Measurements from ENCODE around the gene HS3ST2.
"Not testable (repeated sequence)": the region's sequence is repeated elsewhere in the genome, so short reads cannot be mapped to it uniquely, and the experiment has no call there.

The HS3ST2 gene

DNA sequence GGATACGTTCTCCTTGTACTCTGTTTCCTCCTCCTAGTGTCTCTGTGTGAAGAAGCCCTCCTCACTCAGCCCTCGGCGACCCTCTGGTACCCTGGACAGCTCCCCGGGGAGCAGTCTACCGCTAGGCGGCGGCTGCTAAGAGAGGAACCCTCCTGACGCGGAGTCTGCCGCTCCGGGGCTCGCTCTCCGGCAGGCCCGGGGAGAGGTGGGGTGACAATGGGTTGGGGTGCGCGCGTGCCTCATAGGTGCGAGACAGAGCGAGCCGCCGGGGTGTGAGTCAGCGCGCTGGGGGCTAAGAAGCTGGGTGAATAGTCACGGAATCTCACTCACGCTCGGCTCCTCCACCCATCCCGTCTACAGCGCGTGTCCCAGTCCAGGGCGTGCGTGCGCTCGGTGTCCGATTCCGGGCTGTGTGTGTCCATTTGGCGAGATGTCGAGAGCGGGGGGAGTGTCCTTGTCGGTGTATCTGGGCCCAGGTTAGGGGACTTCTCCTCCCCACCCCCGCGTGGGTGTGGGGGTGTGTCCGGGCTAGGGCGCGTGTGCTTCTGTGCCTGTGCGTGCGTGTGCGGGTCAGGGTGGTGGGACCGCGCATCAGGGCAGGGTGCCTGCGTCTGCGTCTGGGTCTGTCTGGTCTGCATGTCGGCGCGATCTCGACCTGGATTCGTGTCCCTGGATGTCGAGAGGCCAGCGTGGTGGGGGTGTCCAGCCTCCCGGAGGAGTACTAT is 577 bp upstream of the HS3ST2 start:
- peak; percentile 6 to 17 for DNase-seq (ENCODE audit: low read depth in 2 of 2)

DNA sequence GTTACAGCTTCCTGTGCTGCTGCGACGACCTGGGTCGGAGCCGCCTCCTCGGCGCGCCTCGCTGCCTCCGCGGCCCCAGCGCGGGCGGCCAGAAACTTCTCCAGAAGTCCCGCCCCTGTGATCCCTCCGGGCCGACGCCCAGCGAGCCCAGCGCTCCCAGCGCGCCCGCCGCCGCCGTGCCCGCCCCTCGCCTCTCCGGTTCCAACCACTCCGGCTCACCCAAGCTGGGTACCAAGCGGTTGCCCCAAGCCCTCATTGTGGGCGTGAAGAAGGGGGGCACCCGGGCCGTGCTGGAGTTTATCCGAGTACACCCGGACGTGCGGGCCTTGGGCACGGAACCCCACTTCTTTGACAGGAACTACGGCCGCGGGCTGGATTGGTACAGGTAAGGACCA is 746 bp downstream of the HS3ST2 start:
- no peak for DNase-seq (ENCODE audit: low read depth in 2 of 2)

DNA sequence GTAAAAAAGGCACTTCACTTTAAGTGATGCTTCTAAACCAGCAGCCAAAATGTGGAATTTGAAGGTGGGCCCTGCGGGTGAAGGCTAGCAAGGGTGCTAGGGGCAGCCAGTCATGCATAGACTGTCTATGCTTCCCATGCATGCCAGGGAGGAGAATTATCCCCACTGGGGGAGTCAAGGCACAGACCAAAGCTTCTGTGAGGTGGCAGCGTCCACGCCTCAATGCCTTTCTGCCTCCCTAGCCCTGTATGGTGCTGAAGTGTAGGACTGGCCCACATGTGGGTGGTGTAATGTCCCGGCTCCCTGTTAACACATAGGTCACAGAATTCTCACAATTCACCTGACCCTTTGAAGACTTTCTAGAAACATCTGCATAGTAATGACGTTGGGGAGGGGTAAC is 1.9 kb downstream of the HS3ST2 start:
- no peak for DNase-seq (ENCODE audit: low read depth in 2 of 2)

DNA sequence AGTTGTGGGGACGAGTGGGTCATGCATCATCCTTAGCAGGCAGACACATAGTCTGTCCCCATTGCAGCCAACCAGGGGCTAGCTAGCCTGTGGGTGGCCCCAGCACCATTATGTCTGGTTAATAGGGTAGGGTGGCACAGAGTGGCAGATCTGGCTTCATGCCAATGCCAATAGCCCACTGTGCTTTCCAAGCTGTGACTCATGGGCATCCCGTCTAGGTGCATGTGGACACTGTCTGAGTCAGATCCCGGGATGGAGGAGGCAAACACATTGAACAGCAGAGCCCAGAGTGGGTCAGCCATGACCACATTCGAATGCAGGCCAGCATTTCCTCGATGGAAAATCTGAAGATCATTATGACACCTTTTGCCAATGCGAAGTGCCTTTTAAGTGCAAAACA is 2.5 kb downstream of the HS3ST2 start:
- DNase-seq (ENCODE audit: low read depth in 2 of 2), result no peak

DNA sequence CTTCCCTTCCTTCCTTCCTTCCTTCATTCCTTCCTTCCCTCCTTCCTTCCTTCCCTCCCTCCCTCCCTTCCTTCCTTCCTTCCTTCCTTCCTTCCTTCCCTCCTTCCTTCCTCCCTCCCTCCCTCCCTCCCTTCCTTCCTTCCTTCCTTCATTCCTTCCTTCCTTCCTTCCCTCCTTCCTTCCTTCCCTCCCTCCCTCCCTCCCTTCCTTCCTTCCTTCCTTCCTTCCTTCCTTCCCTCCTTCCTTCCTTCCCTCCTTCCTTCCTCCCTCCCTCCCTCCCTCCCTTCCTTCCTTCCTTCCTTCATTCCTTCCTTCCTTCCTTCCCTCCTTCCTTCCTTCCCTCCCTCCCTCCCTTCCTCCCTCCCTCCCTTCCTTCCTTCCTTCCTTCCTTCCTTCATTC is 4.8 kb downstream of the HS3ST2 start:
- DNase-seq (ENCODE audit: low read depth in 2 of 2), result not testable (repeated sequence)

DNA sequence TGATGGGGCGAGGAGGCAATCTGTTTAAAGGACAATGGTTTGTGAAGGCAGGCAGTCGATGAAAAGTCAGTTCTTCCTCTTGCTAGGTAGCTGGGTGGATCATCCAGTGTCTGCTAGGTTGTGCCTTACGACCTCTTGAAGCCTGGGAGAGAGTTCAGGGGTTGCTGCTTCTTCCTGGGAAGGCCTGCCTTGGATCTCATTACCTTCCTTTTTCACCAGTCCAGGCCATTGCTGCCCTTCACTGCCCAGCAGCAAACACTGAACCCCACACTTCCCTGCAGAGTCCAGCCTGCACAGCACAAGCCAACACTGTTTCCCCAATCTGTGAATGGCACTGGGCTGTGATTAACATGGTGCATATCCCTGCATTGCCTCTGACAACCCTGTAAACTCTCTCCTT is 24.7 kb downstream of the HS3ST2 start:
- no peak for DNase-seq (ENCODE audit: low read depth in 2 of 2)

DNA sequence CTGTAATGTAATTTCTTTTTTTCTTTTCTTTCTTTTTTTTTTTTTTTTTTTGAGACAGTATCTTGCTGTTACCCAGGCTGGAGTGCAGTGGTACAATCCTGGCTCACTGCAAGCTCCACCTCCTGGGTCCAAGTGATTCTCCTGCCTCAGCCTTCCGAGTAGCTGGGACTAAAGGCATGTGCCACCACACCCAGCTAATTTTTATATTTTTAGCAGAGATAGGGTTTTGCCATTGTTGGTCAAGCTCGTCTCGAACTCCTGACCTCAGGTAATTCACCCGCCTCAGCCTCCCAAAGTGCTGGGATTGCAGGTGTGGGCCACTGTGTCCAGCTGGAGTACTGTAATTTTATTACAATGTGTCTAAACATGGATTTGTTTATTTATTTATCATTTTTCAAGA is 28.1 kb downstream of the HS3ST2 start:
- not testable (repeated sequence) for DNase-seq (ENCODE audit: low read depth in 2 of 2)

DNA sequence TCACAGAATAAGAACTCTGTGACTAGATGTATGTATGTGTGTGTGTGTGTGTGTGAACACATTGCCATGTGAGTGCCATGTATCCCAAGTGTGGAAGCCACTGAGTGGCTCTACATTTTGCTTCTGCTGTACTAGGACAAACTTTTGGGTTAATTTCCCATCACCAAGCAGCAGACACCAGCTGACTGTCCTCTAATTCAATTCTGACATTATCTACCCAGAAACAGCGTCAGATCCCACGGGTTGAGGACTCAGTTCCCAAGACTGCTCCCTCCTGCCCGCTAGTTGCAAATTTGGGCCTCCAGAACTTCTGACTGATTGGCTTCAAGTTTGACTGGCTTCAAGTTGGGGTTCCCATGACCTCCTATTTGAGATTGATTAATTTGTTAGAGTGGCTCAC is 29.2 kb downstream of the HS3ST2 start:
- DNase-seq (ENCODE audit: low read depth in 2 of 2), result no peak

DNA sequence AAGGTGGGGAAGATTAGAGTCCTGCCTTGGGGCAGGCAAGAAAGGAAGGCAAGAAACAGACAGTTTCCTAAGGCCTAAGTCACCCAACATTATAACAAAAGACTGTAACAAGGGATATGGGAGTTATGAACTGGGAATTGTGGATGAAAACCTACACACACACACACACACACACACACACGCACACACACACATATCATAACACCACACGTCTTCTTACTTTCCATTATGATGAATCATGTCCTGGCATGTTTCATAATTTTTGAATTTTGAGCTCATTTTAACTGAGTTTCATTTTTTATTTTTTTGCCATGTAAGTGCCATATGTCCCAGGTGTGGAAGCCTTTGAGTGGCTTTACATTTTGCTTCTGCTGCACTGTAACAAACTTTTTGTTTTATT is 29.9 kb downstream of the HS3ST2 start:
- no peak for DNase-seq (ENCODE audit: low read depth in 2 of 2)

DNA sequence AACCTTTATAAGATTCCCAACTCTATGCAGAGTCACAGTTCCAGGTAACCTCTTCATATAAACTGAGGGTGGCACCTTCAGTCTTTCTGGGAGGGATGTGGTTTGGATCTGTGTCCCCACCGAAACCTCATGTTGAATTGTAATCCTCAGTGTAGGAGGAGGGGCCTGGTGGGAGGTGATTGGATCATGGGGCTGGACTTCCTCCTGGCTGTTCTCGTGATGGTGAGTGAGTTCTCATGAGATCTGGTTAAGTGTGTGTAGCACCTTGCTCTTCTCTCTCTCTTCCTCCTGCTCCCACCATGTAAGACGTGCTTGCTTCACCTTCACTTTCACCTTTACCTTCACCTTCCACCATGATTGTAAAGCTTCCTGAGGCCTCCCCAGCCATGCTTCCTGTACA is 30.5 kb downstream of the HS3ST2 start:
- DNase-seq (ENCODE audit: low read depth in 2 of 2), result no peak

DNA sequence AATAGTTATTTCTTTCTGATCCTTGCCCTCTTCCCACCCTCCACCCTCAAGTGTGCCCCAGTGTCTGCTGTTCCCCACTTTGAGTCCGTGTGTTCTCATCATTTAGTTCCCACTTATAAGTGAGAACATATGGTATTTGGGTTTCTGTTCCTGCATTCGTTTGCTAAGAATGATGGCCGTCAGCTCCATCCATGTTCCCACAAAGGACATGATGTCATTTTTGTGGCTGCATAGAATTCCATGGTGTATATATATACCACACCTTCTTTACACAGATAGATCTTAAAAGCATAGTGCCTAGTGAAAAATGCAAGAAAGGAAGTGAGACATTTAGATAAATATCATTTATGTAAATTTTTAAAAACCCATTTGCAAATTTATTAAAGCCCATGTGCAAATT is 33.1 kb downstream of the HS3ST2 start:
- DNase-seq (ENCODE audit: low read depth in 2 of 2), result no peak

DNA sequence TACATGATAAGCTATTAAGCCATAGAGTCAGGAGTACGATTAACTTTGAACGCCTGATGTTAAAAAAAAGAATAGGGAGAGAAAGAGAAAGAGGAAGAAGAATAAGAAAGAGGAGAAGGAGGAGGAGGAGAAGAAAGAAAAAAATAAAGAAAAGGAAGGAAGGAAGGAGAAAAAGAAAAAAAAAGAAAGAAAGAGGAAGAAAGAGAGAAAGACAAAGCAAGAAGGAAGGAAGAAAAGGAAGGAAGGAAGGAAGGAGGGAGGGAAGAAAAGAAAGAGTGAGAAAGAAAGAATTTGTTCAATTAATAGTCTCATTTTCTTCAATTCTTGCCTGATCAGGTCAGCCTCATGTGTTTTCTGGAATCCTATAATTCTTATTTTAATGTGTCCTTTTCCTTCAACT is 33.7 kb downstream of the HS3ST2 start:
- no peak for DNase-seq (ENCODE audit: low read depth in 2 of 2)

DNA sequence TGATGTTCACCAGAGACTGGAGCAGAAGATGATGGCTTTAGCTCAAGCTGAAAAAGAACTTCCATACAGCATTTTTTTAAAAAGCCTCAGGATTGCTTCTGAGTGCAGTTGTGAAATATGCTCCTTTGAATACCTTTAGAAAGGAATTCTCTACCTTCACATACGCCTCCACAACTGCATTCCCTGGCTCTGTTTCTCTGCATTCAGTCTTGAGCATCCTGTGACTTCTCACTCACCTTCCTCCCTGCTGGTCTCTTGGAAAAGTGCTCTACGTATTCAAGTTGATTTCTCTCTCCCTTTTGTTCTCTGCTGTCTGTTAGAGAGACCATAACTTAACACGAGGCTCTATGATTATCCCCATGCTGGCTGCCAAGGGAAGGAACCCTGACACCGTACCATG is 34.5 kb downstream of the HS3ST2 start:
- DNase-seq (ENCODE audit: low read depth in 2 of 2), result no peak

DNA sequence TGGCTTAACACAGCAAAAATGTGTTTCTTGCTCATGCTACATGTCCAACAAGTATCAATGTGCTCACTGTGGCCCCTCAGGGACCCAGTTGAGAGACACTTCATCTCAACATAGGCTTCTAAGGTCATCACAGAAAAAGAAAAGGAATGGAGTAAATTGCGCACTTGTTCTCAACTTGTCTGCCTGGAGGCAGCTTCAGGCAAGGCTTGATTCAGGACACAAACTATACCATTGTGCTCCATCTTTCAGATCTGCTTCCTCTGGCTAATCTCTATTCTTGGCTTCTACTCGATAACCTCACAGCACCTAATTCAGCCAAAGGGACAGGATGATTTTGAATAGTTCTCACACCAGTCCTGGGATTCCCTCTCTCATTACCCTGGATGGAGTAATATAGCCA is 35.6 kb downstream of the HS3ST2 start:
- no peak for DNase-seq (ENCODE audit: low read depth in 2 of 2)

DNA sequence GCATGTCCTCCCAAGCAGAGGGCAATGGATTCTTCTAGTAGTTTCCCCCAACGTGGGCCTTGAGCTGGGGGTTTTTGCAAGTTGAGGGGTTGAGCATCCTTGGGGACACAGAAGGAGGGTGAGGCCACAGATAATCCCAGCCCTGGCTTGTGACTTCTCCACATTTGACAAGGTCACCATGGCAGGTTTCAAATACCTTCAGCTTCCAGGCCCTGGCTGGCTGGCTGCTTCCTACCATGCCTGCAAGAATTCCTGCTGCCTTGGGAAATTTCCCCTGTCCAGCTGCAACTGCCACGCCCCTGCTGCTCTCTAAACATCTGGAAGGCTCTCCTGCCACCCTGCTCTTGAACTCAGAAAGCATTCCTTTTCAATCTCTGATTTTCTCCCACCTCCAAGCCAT is 41.3 kb downstream of the HS3ST2 start:
- no peak for DNase-seq (ENCODE audit: low read depth in 2 of 2)

DNA sequence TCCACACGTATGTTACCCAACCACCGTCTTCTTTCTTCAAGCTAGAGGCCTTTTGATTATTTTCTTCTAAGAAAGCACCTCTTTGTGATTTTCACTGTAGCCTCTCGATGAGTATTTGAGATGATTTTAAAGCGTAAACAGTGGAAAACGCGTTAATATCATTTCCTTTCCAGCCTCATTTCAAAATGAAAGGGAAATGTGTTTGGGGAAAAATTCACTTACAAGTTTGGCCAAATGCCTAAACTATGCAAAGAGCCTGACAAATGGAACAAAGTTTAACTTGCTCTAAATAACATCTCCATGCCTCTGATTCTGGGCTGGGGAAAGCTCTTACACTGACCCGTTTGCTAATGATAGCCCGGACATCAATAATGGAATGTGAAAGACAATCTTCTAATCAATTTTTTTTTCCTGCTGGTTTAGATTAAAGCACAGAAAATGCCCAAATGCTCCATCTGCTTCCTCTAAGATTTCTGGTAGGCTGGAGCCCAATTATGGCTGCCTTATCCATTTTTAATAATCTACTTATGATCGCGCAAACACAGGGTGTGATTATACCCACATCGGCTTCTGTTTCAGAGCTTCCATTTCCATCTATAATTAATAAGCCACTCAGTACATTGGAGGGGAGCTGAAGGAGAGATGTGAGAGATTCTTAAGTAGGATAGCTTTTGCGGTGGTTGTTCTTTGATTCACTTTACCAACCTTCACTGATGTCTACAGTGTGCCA is 43.5 kb downstream of the HS3ST2 start:
- no peak for DNase-seq (ENCODE audit: low read depth in 2 of 2)

DNA sequence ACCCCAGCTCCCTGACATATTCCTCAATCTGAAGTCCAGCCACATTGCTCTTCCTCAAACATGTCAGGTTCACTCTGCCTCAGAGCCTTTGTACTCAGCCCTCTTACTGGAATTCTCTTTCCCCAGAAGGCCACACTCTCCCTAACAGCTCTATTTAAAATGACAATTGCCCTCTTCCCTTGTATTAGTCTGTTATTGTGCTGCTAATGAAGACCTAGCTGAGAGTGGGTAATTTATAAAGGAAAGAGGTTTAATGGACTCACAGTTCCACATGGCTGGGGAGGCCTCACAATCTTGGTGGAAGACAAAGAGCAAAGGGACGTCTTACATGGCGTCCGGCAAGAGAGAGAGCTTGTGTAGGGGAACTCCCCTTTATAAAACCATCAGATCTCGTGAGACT is 46.0 kb downstream of the HS3ST2 start:
- no peak for DNase-seq (ENCODE audit: low read depth in 2 of 2)

DNA sequence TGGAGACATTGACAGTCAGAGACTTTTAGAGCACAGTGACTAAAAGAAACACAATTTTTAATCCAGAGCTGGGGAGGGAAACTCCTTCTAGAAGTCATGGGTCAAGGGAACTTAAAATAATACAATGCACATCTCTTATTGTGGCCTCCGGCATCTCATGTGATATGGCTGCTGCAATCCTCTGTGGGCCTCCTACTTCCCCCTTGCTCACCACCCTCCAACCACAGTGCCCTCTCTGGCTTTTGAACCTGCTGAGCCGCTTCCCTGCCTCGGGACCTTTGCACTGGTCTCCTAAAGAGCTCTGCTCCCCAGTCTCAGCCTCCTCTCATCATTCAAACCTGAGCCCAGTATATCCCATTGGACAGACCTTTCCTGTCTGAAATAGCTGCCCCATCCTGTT is 47.6 kb downstream of the HS3ST2 start:
- no peak for DNase-seq (ENCODE audit: low read depth in 2 of 2)

DNA sequence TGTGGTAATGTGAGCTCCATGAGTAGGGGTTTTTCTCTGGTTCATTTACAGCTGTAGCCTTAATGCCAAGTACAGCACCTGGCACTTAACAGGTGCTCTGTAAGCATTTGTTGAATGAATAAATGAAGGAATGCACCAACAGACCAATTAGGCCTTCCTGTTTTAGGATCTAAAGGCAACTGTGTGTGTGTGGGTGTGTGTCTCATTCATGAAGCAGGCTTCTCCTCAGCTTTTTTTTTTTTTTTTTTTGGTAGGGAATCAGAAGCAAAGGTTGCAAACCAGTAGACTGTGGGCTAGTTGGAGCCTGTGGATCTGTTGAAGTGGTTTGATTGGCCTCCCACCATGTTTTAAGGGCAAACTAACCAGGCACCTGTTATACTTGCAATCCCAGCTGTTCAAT is 48.1 kb downstream of the HS3ST2 start:
- no peak for DNase-seq (ENCODE audit: low read depth in 2 of 2)

DNA sequence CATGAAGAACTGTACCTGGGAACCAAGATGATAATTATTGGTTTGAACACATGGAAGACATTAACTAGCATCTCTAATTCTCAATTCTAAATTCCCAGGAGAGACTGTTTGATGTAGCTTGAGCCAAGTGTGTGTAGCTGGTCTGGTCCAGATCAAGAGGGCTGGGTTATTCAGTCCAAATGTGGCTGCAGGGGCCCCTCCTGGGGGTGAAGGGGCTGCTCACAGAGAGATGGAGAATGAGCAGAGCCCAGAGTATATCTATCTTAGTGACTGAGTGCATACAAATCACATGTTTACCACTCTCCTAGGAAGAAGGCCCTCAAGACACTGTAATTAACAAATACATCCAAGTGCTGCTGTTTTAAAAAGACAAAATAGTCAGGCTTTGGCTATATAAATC is 50.4 kb downstream of the HS3ST2 start:
- no peak for DNase-seq (ENCODE audit: low read depth in 2 of 2)

DNA sequence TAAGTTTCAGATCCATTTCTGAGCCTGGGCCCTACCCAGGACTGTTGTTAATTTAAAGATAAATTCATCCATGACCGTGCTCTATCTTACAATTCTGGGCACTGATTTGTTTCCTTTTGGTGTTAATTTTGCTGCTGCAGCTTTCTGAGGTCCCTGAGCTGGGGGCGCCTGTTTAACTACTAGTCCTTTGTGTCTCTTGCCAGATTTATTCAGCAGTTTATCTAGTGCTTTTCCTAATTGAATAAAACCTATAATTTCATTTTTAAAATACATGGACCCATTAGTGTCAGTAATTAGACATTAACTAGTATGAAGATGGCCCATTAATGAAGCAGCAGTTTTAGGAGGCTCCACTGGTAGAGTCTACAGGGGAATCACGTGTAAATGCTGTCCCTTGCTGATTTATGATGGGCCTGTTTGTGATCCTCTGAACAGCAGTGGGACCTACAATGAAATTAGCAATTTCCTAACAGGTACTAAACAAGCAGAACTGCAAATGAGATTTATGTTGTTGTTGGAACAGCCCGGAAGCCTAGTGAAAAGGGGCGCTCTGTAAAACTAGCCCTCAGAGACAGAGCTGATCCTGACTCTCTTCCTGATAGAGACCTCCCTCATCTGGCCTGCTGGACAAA is 54.7 kb downstream of the HS3ST2 start:
- no peak for DNase-seq (ENCODE audit: low read depth in 2 of 2)

DNA sequence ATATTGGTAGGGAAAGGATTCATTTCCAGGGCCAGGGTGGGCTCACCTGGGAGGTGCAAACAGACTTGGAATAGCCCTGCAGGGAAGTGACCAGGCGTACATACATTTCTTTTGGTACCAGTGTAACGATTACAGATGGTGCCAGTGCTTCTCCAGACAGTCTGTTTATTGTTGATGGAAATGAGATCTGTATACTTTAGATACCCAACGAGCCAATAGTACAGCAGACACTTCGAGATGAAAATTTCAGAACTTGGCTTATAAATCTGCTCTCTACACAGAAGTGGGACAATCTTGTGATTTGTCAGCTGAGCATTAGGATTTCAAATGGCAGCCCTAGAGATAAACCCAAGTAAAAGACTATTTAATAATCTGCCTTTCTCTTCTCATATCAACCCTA is 57.9 kb downstream of the HS3ST2 start:
- no peak for DNase-seq (ENCODE audit: low read depth in 2 of 2)

DNA sequence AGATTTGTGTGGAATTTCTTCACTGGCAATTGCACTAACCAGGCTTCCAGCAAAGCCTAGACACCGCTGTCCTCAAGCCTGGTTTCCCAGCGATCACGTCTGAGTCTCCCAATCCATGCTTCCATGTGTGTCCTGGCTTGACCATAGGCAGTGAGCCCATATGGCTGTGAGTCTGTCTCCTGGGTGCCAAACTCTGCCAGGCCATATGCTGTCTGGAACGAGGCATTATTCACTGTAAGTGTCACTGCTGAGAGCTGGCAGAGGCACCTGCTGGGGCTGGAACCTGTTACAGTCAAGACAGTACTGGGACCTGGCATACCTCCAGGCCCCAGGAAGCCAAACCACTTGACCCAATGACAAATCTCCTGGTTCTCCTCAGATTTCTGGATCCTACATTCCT is 60.4 kb downstream of the HS3ST2 start:
- no peak for DNase-seq (ENCODE audit: low read depth in 2 of 2)

Measured in fibroblast of skin of left biceps (primary cell).